Measurements from ENCODE around the gene MPZL1. TPM values are rescaled to one million over a fixed set of nuclear protein-coding genes. Genes with fewer than 3 reads are reported as not detected.

MPZL1 gene
- total and polyA plus RNA-seq, 2 of the 13 experiments (the other 11 are each of a cell fraction or from before 2014, with no cell fraction given) = 38.0 to 68.7 TPM

GRCh38 chr1:167832693-167833092 is 110.9 kb downstream of the MPZL1 start:
- no TSS peak for BruUV-seq (replicated peaks)
- CTCF ChIA-PET (ENCODE audit: low intra/inter-chr PET ratio, low total read pairs) = no interaction called here
- intact Hi-C loops (cut with micrococcal nuclease; ENCODE audit: unreplicated experiment) = no loop called here
- H3K4me2 ChIP-seq (ENCODE audit: low read depth, low read length) = no peak overlapping the region
- no peaks in the 10 kb centered on the region for H3K9me3 ChIP-seq (ENCODE audit: low read length)
- no peak overlapping the region for H3K27ac ChIP-seq (ENCODE audit: extremely low read length, insufficient read depth, low read length)
- no peak overlapping the region for H3K4me3 ChIP-seq (replicated peaks in 1 of 3; ENCODE audit: insufficient read depth in 1 of 3, low read depth in 2 of 3, low read length in 3 of 3)
- H2AFZ ChIP-seq (ENCODE audit: low read length) = no peak overlapping the region
- no peaks in the 10 kb centered on the region for H3K36me3 ChIP-seq (replicated peaks in 1 of 2; ENCODE audit: control insufficient read depth in 1 of 2, insufficient read depth in 2 of 2, low read length in 2 of 2)
- no peak overlapping the region for H3K9ac ChIP-seq (ENCODE audit: insufficient read depth, low read depth, low read length)
- ATAC-seq (peak; percentile 37; the same call in 2 of the 3 replicates), DNase-seq (ENCODE audit: low spot score) (no peak), FAIRE-seq (no peak)
- H3K79me2 ChIP-seq (ENCODE audit: insufficient read depth, low read length) = no peaks in the 10 kb centered on the region
- no peaks in the 10 kb centered on the region; a peak in 1 of 5 replicates for H3K27me3 ChIP-seq (ENCODE audit: control insufficient read depth in 1 of 2, insufficient read depth in 2 of 2, low read length in 2 of 2)
- H3K4me1 ChIP-seq (ENCODE audit: insufficient read depth, low read length) = no peaks in the 10 kb centered on the region
- no peaks in the 10 kb centered on the region for H4K20me1 ChIP-seq (ENCODE audit: insufficient read depth, low read length)
- in situ Hi-C loops (cut with HindIII; ENCODE audit: extremely low pct_ligation_motif_present, low pct_unique_long_range_greater_than_20kb) = no loop called here
- TF ChIP-seq MAFF (IDR thresholded peaks at IDR 0.05; ENCODE audit: low read depth, low read length) (0 out of 2 replicates have a peak, but pooled peaks have one; percentile 12), NFE2 (CRISPR knock-in tag; IDR thresholded peaks at IDR 0.05) (no peak), CTCF (CRISPR knock-in tag; IDR thresholded peaks at IDR 0.05) (peak; percentile 41)
- POLR2A ChIA-PET = no interaction called here
- 30% methylated on average over 5 of the region's 5 CpGs for WGBS (ENCODE audit: low lambda C conversion rate)

DNA sequence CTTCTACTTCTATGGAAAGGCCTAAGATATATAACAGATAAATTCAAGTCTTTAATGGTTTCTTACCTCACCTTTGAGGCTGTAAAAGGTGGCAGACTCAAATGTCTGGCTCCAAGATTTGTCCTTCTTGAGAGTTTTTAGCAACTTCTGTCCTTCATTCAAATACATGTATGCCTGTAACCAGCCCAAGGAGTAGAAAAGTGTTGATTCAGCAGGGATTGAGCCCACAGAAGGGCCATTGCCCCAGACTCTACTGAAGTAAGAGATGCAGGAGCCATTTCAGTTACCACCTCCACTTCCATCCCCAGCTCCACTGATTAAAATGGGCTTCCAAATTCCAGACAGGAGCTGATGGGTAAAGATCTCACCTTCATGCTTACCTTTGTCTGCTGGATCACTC is 112.1 kb downstream of the MPZL1 start:
- Histone ChIP-seq H3K4me3 (replicated peaks in 1 of 3; ENCODE audit: insufficient read depth in 1 of 3, low read depth in 2 of 3, low read length in 3 of 3) (no peak overlapping the region), H3K27ac (ENCODE audit: extremely low read length, insufficient read depth, low read length) (no peak overlapping the region), H3K4me1 (ENCODE audit: insufficient read depth, low read length) (no peaks in the 10 kb centered on the region), H3K4me2 (ENCODE audit: low read depth, low read length) (no peak overlapping the region), H4K20me1 (ENCODE audit: insufficient read depth, low read length) (no peaks in the 10 kb centered on the region), H3K36me3 (replicated peaks in 1 of 2; ENCODE audit: control insufficient read depth in 1 of 2, insufficient read depth in 2 of 2, low read length in 2 of 2) (no peaks in the 10 kb centered on the region), H3K27me3 (ENCODE audit: control insufficient read depth in 1 of 2, insufficient read depth in 2 of 2, low read length in 2 of 2) (no peaks in the 10 kb centered on the region; a peak in 1 of 5 replicates), H3K79me2 (ENCODE audit: insufficient read depth, low read length) (no peaks in the 10 kb centered on the region), H3K9me3 (ENCODE audit: low read length) (no peaks in the 10 kb centered on the region), H3K9ac (ENCODE audit: insufficient read depth, low read depth, low read length) (no peak overlapping the region), H2AFZ (ENCODE audit: low read length) (no peak overlapping the region)
- DNase-seq (ENCODE audit: low spot score) = no peak
- ATAC-seq = no peak
- BruUV-seq (replicated peaks) = no TSS peak
- no peak for FAIRE-seq
- POLR2A ChIA-PET = no interaction called here
- CTCF ChIA-PET (ENCODE audit: low intra/inter-chr PET ratio, low total read pairs) = no interaction called here
- in situ Hi-C loops (cut with HindIII; ENCODE audit: extremely low pct_ligation_motif_present, low pct_unique_long_range_greater_than_20kb) = no loop called here
- intact Hi-C loops (cut with micrococcal nuclease; ENCODE audit: unreplicated experiment) = no loop called here
- no peak for TF ChIP-seq ASH2L (IDR thresholded peaks at IDR 0.05; ENCODE audit: insufficient read length, low read depth, low read length)
- no peak for TF ChIP-seq ZBTB20 (CRISPR knock-in tag; IDR thresholded peaks at IDR 0.05; ENCODE audit: borderline replicate concordance, low read depth)
- TF ChIP-seq ZNF326 (CRISPR knock-in tag; IDR thresholded peaks at IDR 0.05; ENCODE audit: borderline replicate concordance) = no peak
- TF ChIP-seq ZNF580 (CRISPR knock-in tag; IDR thresholded peaks at IDR 0.05; ENCODE audit: borderline replicate concordance, low read depth) = no peak
- no peak for TF ChIP-seq ZNF850 (CRISPR knock-in tag; conservative IDR thresholded peaks at IDR 0.05)
- TF ChIP-seq KLF9 (CRISPR knock-in tag; IDR thresholded peaks at IDR 0.05; ENCODE audit: low read depth) = no peak
- TF ChIP-seq CAMTA2 (CRISPR knock-in tag; IDR thresholded peaks at IDR 0.05; ENCODE audit: borderline replicate concordance) = no peak
- TF ChIP-seq RBM39 (IDR thresholded peaks at IDR 0.05; ENCODE audit: low read depth, low read length, poor library complexity, severe bottlenecking) = no peak
- no peak for TF ChIP-seq ZFP36 (IDR thresholded peaks at IDR 0.05; ENCODE audit: borderline replicate concordance, low read depth, low read length, partially characterized antibody)
- TF ChIP-seq ZUFSP (CRISPR knock-in tag; IDR thresholded peaks at IDR 0.05; ENCODE audit: borderline replicate concordance) = no peak
